Parathyroid adenoma (tissue), 2 donors: ENCODE measurements around the gene CRACR2A.

ENCODE experiments used
- H2AFZ ChIP-seq: fragments of 300-600 bp; sonication (generic); one replicate; pipeline ENCODE4 v1.7.0; 2017; ENCODE audit warnings: antibody characterized with exemption, mild to moderate bottlenecking
- H3K27ac ChIP-seq: fragments of 300-600 bp; sonication (generic); one replicate; pipeline ENCODE4 v1.7.0; 2017
- H3K27me3 ChIP-seq: fragments of 300-600 bp; sonication (generic); one replicate; pipeline ENCODE4 v1.7.0; 2017; ENCODE audit warnings: low read length; ENCODE audit not compliant: control insufficient read depth, insufficient read depth
- H3K36me3 ChIP-seq: fragments of 300-600 bp; sonication (generic); one replicate; pipeline ENCODE4 v1.7.0; 2017; ENCODE audit warnings: low read length; ENCODE audit not compliant: control insufficient read depth, insufficient read depth
- H3K4me1 ChIP-seq: fragments of 300-600 bp; sonication (generic); one replicate; pipeline ENCODE4 v1.7.0; 2017; ENCODE audit warnings: control low read depth
- H3K4me2 ChIP-seq: fragments of 300-600 bp; sonication (generic); one replicate; pipeline ENCODE4 v1.7.0; 2017; ENCODE audit warnings: low read length
- H3K4me3 ChIP-seq: fragments of 300-600 bp; sonication (generic); one replicate; pipeline ENCODE4 v1.7.0; 2017; ENCODE audit warnings: low read depth, low read length
- H3K79me2 ChIP-seq: fragments of 300-600 bp; sonication (generic); one replicate; pipeline ENCODE4 v1.7.0; 2017; ENCODE audit warnings: control low read depth
- H3K9ac ChIP-seq: fragments of 300-600 bp; sonication (generic); one replicate; pipeline ENCODE4 v1.7.0; 2017; ENCODE audit warnings: mild to moderate bottlenecking
- H3K9me3 ChIP-seq: fragments of 300-600 bp; sonication (generic); one replicate; pipeline ENCODE4 v1.7.0; 2017; ENCODE audit warnings: low read length; ENCODE audit not compliant: control insufficient read depth
- TF ChIP-seq, protein P1 (sequence below): fragments of 300-600 bp; sonication (generic); IDR thresholded peaks from one replicate; pipeline ENCODE4 v1.7.0; 2017; ENCODE audit warnings: antibody characterized with exemption, mild to moderate bottlenecking
- donor health status: primary hyperparathyroidism.

CRACR2A gene

DNA sequence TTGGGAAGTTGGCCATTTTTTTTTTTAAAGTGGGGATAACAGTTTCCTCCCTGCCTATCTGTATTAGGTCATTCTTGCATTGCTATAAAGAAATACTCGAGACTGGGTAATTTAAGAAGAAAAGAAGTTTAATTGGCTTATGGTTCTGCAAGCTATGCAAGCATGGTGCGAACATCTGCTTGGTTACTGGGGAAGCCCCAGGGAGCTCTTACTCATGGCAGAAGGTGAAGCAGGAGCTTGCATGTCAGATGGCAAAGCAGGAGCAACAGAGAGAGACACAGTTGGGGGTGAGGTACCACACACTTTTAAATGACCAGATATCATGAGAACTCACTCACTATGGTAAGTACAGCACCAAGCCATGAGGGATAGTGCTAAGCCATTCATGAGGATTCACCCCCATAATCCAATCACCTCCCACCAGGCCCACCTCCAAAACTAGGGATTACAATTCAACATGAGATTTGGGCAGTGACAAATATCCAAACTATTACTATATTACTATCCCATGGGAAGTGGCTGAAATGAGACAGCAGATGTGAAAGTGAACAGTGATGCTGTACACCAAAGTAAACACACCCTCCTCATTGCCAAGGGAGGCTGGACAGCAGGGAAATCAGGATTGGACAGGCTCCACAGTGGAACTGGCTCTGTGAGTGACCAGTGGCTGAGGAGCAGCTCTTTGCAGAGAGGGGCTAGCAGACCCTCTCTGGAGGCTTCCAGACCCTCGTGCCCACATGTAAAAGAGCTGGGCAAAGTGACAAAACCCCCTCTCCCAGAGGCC is 40.5 kb downstream of the CRACR2A start:
- Histone ChIP-seq H3K4me1 (no peaks in the 10 kb centered on the region), H3K4me3 (no peak overlapping the region), H3K27ac (no peak overlapping the region), H3K79me2 (no peaks in the 10 kb centered on the region), H3K9ac (no peak overlapping the region), H3K4me2 (no peak overlapping the region), H3K9me3 (no peaks in the 10 kb centered on the region), H3K27me3 (no peaks in the 10 kb centered on the region), H3K36me3 (no peaks in the 10 kb centered on the region), H2AFZ (no peak overlapping the region)
- TF ChIP-seq, protein P1, sequence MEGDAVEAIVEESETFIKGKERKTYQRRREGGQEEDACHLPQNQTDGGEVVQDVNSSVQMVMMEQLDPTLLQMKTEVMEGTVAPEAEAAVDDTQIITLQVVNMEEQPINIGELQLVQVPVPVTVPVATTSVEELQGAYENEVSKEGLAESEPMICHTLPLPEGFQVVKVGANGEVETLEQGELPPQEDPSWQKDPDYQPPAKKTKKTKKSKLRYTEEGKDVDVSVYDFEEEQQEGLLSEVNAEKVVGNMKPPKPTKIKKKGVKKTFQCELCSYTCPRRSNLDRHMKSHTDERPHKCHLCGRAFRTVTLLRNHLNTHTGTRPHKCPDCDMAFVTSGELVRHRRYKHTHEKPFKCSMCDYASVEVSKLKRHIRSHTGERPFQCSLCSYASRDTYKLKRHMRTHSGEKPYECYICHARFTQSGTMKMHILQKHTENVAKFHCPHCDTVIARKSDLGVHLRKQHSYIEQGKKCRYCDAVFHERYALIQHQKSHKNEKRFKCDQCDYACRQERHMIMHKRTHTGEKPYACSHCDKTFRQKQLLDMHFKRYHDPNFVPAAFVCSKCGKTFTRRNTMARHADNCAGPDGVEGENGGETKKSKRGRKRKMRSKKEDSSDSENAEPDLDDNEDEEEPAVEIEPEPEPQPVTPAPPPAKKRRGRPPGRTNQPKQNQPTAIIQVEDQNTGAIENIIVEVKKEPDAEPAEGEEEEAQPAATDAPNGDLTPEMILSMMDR, result no peak

DNA sequence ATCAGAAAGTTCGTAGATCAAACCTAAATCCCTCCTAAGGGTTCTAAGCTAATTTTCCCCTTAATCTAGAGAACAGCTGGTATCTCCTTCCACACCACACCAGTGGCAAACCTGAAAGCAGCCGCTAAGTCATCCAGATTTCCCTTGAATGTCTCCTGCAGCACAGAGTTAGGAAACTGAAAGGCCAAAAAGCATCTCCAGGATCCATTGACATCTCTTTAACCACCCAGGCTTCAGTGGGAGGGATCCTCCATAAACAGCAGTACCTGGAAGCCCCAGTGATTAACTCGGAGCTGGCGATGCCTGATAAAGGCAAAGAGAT is 47.6 kb downstream of the CRACR2A start:
- Histone ChIP-seq H3K27ac (no peak overlapping the region), H3K4me3 (no peak overlapping the region), H3K9me3 (no peaks in the 10 kb centered on the region), H3K9ac (no peak overlapping the region), H3K36me3 (peaks cover 2% of the 10 kb centered on the region), H3K4me2 (no peak overlapping the region), H3K79me2 (no peaks in the 10 kb centered on the region), H2AFZ (no peak overlapping the region), H3K4me1 (no peaks in the 10 kb centered on the region), H3K27me3 (no peaks in the 10 kb centered on the region)
- TF ChIP-seq, protein P1, result no peak

DNA sequence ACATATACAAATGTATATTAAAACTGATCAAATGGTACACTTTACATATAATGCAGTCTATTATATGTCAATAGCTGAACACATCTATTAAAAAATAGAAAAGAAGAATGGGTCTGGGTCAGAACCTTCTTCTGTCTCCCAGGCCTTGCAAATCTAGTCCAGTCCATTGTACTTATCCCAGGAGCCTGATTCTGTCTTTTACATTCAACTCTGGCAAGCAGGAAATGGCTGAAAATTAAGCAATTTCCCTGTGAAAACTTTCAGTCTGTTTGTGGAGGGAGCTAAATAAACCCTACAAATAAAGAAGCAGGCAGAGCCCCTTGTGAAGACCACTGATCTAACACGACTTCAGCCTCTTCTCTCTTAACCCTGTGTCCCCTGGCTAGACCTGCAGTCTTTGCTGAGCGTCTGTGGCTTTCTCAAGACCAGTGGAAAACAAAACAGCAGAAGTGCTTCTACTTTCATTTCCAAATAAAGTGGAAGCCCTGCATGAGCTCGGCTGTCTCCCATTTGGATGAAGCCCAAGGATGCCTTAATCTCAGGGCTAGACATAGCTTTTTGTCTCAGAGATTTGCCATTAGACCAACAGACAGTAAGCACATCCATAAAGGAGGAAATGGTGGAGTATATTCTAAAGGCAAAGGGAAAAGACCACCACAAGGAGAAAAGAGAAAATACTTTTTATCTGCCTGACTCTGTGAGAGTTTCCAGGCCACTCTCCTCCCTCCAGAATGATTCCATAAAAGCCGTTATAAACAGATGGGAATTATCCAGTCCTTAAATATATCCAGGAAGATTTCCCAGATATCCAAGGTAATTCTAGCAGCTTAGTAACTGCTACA is 48.2 kb downstream of the CRACR2A start:
- TF ChIP-seq, protein P1, result no peak
- no peaks in the 10 kb centered on the region for H3K4me1 ChIP-seq
- no peaks in the 10 kb centered on the region for H3K9me3 ChIP-seq
- H3K4me2 ChIP-seq, result no peak overlapping the region
- peaks cover 2% of the 10 kb centered on the region for H3K36me3 ChIP-seq
- no peaks in the 10 kb centered on the region for H3K79me2 ChIP-seq
- peak overlapping the region; percentile 33 for H3K27ac ChIP-seq
- H3K9ac ChIP-seq, result no peak overlapping the region
- no peak overlapping the region for H2AFZ ChIP-seq
- H3K27me3 ChIP-seq, result no peaks in the 10 kb centered on the region
- H3K4me3 ChIP-seq, result no peak overlapping the region

DNA sequence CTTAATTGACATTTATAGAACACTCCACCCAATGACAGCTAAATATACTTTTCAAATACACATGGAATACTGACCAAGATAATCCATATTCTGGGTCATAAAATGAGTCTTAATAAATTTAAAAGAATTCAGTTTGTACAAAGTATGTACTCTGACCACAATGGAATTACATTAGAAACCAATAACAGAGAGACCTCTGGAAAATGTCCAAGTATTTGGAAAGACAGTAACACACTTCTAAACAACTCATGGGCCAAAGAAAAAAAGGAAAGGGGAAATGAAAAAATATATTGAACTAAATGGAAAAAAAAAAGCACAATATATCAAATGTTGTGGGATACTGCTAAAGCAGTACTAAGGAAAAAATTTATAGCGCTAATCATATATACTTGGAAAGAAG is 52.0 kb downstream of the CRACR2A start:
- H2AFZ ChIP-seq, result no peak overlapping the region
- H3K4me2 ChIP-seq, result no peak overlapping the region
- no peak overlapping the region for H3K4me3 ChIP-seq
- peaks cover 2% of the 10 kb centered on the region for H3K36me3 ChIP-seq
- H3K27me3 ChIP-seq, result no peaks in the 10 kb centered on the region
- TF ChIP-seq, protein P1, result no peak
- no peaks in the 10 kb centered on the region for H3K79me2 ChIP-seq
- H3K9ac ChIP-seq, result no peak overlapping the region
- H3K4me1 ChIP-seq, result no peaks in the 10 kb centered on the region
- no peak overlapping the region for H3K27ac ChIP-seq
- H3K9me3 ChIP-seq, result no peaks in the 10 kb centered on the region
